Caco-2 (cell line): ENCODE data around the gene LAMB3. TPM values are rescaled to one million over a fixed set of nuclear protein-coding genes. Genes with fewer than 3 reads are reported as not detected.

ENCODE experiments used
- BruUV-seq: library from RNA; stranded (reverse); fragments of 400-500 nt; replicated peaks from 2 replicates; lab custom pipeline; 2021; lab: Mats Ljungman, UMichigan
- CTCF ChIA-PET: fragments of 300-600 bp; sonication (Branson Sonifier 250); formaldehyde crosslinking; loops from one replicate; lab custom pipeline; 2022; ENCODE audit warnings: antibody characterized with exemption; lab: Charles Lee
- POLR2A ChIA-PET: fragments of 300-600 bp; sonication (Branson Sonifier 250); formaldehyde crosslinking; loops from one replicate; lab custom pipeline; 2022; ENCODE audit warnings: antibody characterized with exemption; lab: Charles Lee
- DNase-seq, 2 experiments: peaks; one replicate each; pipeline versions ENCODE4 v3.0.0 to v3.0.0-alpha.2; 2020 to 2022
- H3K27me3 ChIP-seq: replicated peaks from 2 replicates; pipeline ENCODE4 v1.6.0; 2011; ENCODE audit warnings: low read length; ENCODE audit not compliant: control insufficient read depth, insufficient read depth
- H3K36me3 ChIP-seq: 2 replicates; pipeline ENCODE4 v1.5.1; 2011; ENCODE audit warnings: low read length; ENCODE audit not compliant: control insufficient read depth, insufficient read depth
- H3K4me1 ChIP-seq: fragments of 250-450 bp; sonication (Bioruptor Pico); 2 replicates; pipeline ENCODE4 v1.5.1; 2020; ENCODE audit warnings: mild to moderate bottlenecking
- H3K4me3 ChIP-seq: 2 replicates; pipeline ENCODE4 v1.5.1; 2011; ENCODE audit warnings: low read depth, mild to moderate bottlenecking, control low read depth, low read length
- H3K9me3 ChIP-seq: fragments of 250-450 bp; sonication (Bioruptor Pico); 2 replicates; pipeline ENCODE4 v1.5.1; 2020; ENCODE audit warnings: mild to moderate bottlenecking, moderate library complexity
- H3K27ac Mint-ChIP-seq: one replicate; pipeline ENCODE4 v1.8.0; 2022; ENCODE audit warnings: mixed read lengths; ENCODE audit not compliant: unreplicated experiment
- H3K27me3 Mint-ChIP-seq: one replicate; pipeline ENCODE4 v1.8.0; 2022; ENCODE audit warnings: mixed read lengths; ENCODE audit not compliant: insufficient read depth, unreplicated experiment
- H3K36me3 Mint-ChIP-seq: one replicate; pipeline ENCODE4 v1.8.0; 2022; ENCODE audit warnings: mild to moderate bottlenecking, mixed read lengths; ENCODE audit not compliant: insufficient read depth, unreplicated experiment
- H3K4me1 Mint-ChIP-seq: one replicate; pipeline ENCODE4 v1.8.0; 2022; ENCODE audit warnings: low read depth, mixed read lengths; ENCODE audit not compliant: unreplicated experiment
- H3K4me3 Mint-ChIP-seq: one replicate; pipeline ENCODE4 v1.8.0; 2022; ENCODE audit warnings: mild to moderate bottlenecking, moderate library complexity, mixed read lengths; ENCODE audit not compliant: unreplicated experiment
- H3K9me3 Mint-ChIP-seq: one replicate; pipeline ENCODE4 v1.8.0; 2022; ENCODE audit warnings: mixed read lengths; ENCODE audit not compliant: unreplicated experiment
- intact Hi-C: fragments of 100-400 bp; cut with micrococcal nuclease; formaldehyde crosslinking; loops from one replicate; pipeline ENCODE4 v1.10.0; 2022; ENCODE audit not compliant: unreplicated experiment
- total RNA-seq: library from RNA; stranded (reverse); gene quantifications from 2 replicates; pipeline ENCODE4 v1.2.3, GENCODE V29; 2022
- TF ChIP-seq, protein P1 (sequence below), 2 experiments: fragments of 200-600 bp in 1 of 2; IDR thresholded peaks; 1 replicate in 1 of 2; 2 replicates in 1 of 2; pipeline versions ENCODE4 v1.5.1 to v1.8.0; 2011 to 2022; ENCODE audit warnings: antibody characterized with exemption in 1 of 2, control low read depth in 1 of 2, inconsistent platforms in 1 of 2, low read depth in 1 of 2, low read length in 1 of 2, mild to moderate bottlenecking in 1 of 2, moderate library complexity in 1 of 2; ENCODE audit not compliant: insufficient read depth in 1 of 2, severe bottlenecking in 1 of 2, unreplicated experiment in 1 of 2

The LAMB3 gene
- total RNA-seq, 1 experiment from 2014 or later = 125 TPM

GRCh38 chr1:209653915-209654351 is 1.7 kb upstream of the LAMB3 start:
- H3K4me1 Mint-ChIP-seq = peaks cover 52% of the 10 kb centered on the region
- Histone ChIP-seq H3K9me3 (no peaks in the 10 kb centered on the region), H3K27me3 (no peaks in the 10 kb centered on the region), H3K36me3 (0 out of 2 replicates have a peak, but pooled peaks cover 2% of the 10 kb centered on the region), H3K4me1 (peaks cover 85% of the 10 kb centered on the region), H3K4me3 (peak overlapping the region; percentile 12)
- ChIA-PET CTCF (interaction anchor here (0.6 to 4.0 kb wide), 7 partner anchors 11 to 596 kb away, joined by 3 to 34 read pairs (median 3); partner anchors contain the start of gene G0S2), POLR2A (interaction anchor here (0.6 to 3.2 kb wide), 6 partner anchors 11 to 720 kb away, joined by 3 to 47 read pairs (median 4); partner anchors contain the start of genes C1orf74, G0S2 and IRF6)
- peaks cover 29% of the 10 kb centered on the region for H3K36me3 Mint-ChIP-seq
- BruUV-seq = no TSS peak
- peak overlapping the region; percentile 88 for H3K27ac Mint-ChIP-seq
- H3K27me3 Mint-ChIP-seq = no peaks in the 10 kb centered on the region
- TF ChIP-seq, protein P1, sequence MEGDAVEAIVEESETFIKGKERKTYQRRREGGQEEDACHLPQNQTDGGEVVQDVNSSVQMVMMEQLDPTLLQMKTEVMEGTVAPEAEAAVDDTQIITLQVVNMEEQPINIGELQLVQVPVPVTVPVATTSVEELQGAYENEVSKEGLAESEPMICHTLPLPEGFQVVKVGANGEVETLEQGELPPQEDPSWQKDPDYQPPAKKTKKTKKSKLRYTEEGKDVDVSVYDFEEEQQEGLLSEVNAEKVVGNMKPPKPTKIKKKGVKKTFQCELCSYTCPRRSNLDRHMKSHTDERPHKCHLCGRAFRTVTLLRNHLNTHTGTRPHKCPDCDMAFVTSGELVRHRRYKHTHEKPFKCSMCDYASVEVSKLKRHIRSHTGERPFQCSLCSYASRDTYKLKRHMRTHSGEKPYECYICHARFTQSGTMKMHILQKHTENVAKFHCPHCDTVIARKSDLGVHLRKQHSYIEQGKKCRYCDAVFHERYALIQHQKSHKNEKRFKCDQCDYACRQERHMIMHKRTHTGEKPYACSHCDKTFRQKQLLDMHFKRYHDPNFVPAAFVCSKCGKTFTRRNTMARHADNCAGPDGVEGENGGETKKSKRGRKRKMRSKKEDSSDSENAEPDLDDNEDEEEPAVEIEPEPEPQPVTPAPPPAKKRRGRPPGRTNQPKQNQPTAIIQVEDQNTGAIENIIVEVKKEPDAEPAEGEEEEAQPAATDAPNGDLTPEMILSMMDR (IDR thresholded peaks at IDR 0.05; ENCODE audit: insufficient read depth in 1 of 2, low read depth in 1 of 2, low read length in 1 of 2, severe bottlenecking in 1 of 2, unreplicated experiment in 1 of 2) = no peak
- intact Hi-C loops = loop anchor here (1.0 to 10.0 kb wide), 6 partner anchors 9 to 259 kb away; partner anchors contain the start of gene G0S2
- DNase-seq = peak; percentile 88 to 94
- no peaks in the 10 kb centered on the region for H3K9me3 Mint-ChIP-seq
- peak overlapping the region; percentile 96 for H3K4me3 Mint-ChIP-seq

GRCh38 chr1:209652873-209653401 is 712 bp upstream of the LAMB3 start:
- Histone ChIP-seq H3K9me3 (no peaks in the 10 kb centered on the region), H3K4me1 (peaks cover 75% of the 10 kb centered on the region), H3K36me3 (peaks cover 2% of the 10 kb centered on the region; the same call in 1 of the 2 replicates), H3K27me3 (no peaks in the 10 kb centered on the region), H3K4me3 (peak overlapping the region; percentile 57)
- H3K9me3 Mint-ChIP-seq = no peaks in the 10 kb centered on the region
- H3K4me3 Mint-ChIP-seq = peak overlapping the region; percentile 96
- BruUV-seq = no TSS peak
- TF ChIP-seq, protein P1 (IDR thresholded peaks at IDR 0.05; ENCODE audit: insufficient read depth in 1 of 2, low read depth in 1 of 2, low read length in 1 of 2, severe bottlenecking in 1 of 2, unreplicated experiment in 1 of 2) = no peak
- intact Hi-C loops = loop anchor here (1.0 to 10.0 kb wide), 4 partner anchors 10 to 258 kb away; no protein-coding TSS in a partner anchor
- peak; percentile 93 to 95 for DNase-seq
- ChIA-PET POLR2A (interaction anchor here (0.5 to 3.2 kb wide), 7 partner anchors 10 to 721 kb away, joined by 3 to 47 read pairs (median 9); partner anchors contain the start of genes G0S2 and IRF6), CTCF (interaction anchor here (0.6 to 4.0 kb wide), 13 partner anchors 10 to 106 kb away, joined by 3 to 34 read pairs (median 3); partner anchors contain the start of gene G0S2)
- H3K27ac Mint-ChIP-seq = peak overlapping the region; percentile 88
- peaks cover 34% of the 10 kb centered on the region for H3K36me3 Mint-ChIP-seq
- H3K27me3 Mint-ChIP-seq = no peaks in the 10 kb centered on the region
- H3K4me1 Mint-ChIP-seq = peaks cover 51% of the 10 kb centered on the region

GRCh38 chr1:209651138-209651587 is 1.1 kb downstream of the LAMB3 start:
- H3K4me3 Mint-ChIP-seq = peak overlapping the region; percentile 96
- TF ChIP-seq, protein P1 (IDR thresholded peaks at IDR 0.05; ENCODE audit: insufficient read depth in 1 of 2, low read depth in 1 of 2, low read length in 1 of 2, severe bottlenecking in 1 of 2, unreplicated experiment in 1 of 2) = no peak
- no TSS peak for BruUV-seq
- Histone ChIP-seq H3K4me3 (peak overlapping the region; percentile 57), H3K36me3 (peaks cover 7% of the 10 kb centered on the region), H3K9me3 (no peaks in the 10 kb centered on the region), H3K4me1 (peaks cover 70% of the 10 kb centered on the region), H3K27me3 (no peaks in the 10 kb centered on the region)
- H3K27me3 Mint-ChIP-seq = no peaks in the 10 kb centered on the region
- DNase-seq = peak; percentile 68 to 75
- intact Hi-C loops = loop anchor here (1.0 to 10.0 kb wide), 3 partner anchors 42 to 256 kb away; no protein-coding TSS in a partner anchor
- peaks cover 56% of the 10 kb centered on the region for H3K4me1 Mint-ChIP-seq
- ChIA-PET POLR2A (interaction anchor here (0.6 kb wide), 1 partner anchor 25 kb away, joined by 3 read pairs; no protein-coding TSS in a partner anchor), CTCF (interaction anchor here (4.0 kb wide), 1 partner anchor 23 kb away, joined by 34 read pairs; the partner anchor contains the start of gene G0S2)
- H3K9me3 Mint-ChIP-seq = no peaks in the 10 kb centered on the region
- H3K27ac Mint-ChIP-seq = peak overlapping the region; percentile 88
- H3K36me3 Mint-ChIP-seq = peaks cover 51% of the 10 kb centered on the region
